IMR-90 (cell line): ENCODE data around the gene CYP19A1.

Source experiments
- CTCF ChIP-seq: conservative IDR thresholded peaks from 2 replicates; pipeline ENCODE4 v1.5.1; 2012; ENCODE audit warnings: mild to moderate bottlenecking, low read depth, low read length, improper control_type of control experiment
- POLR2A ChIP-seq: IDR thresholded peaks from 2 replicates; pipeline ENCODE4 v1.6.1; 2012; ENCODE audit warnings: mild to moderate bottlenecking, low read depth, low read length
- SMC3 ChIP-seq: fragments of 150-350 bp; IDR thresholded peaks from 2 replicates; pipeline ENCODE4 v1.6.1; 2016; ENCODE audit warnings: low read depth, mild to moderate bottlenecking, antibody characterized with exemption, low read length, moderate library complexity

- TF ChIP-seq CTCF (no peak), SMC3 (no peak), POLR2A (no peak)
Observed at GRCh38 chr15:51356983-51357382, 18.6 kb upstream of the CYP19A1 start.
